Astrocyte (in vitro differentiated cells and primary cell): ENCODE data around the gene RPL12. TPM values are rescaled to one million over a fixed set of nuclear protein-coding genes. Genes with fewer than 3 reads are reported as not detected.

ENCODE experiments used
- DNase-seq: peaks from one replicate; pipeline ENCODE4 v3.0.0-alpha.2; 2010; ENCODE audit warnings: low read depth
- FAIRE-seq: peaks from 2 replicates; lab custom pipeline; 2011; peaks lifted over from hg19 to GRCh38; lab: Jason Lieb, UNC
- H2AFZ ChIP-seq: 2 replicates; pipeline ENCODE4 v1.6.0; 2012; ENCODE audit warnings: low read depth, low read length, inconsistent platforms
- H3K27ac ChIP-seq: 2 replicates; pipeline ENCODE4 v1.5.1; 2011; ENCODE audit warnings: low read depth, low read length, inconsistent platforms
- H3K27me3 ChIP-seq: 2 replicates; pipeline ENCODE4 v1.6.0; 2011; ENCODE audit warnings: low read length, inconsistent platforms; ENCODE audit not compliant: insufficient read depth
- H3K36me3 ChIP-seq: 2 replicates; pipeline ENCODE4 v1.5.1; 2011; ENCODE audit warnings: low read length, inconsistent platforms; ENCODE audit not compliant: insufficient read depth
- H3K4me1 ChIP-seq: 2 replicates; pipeline ENCODE4 v1.5.1; 2011; ENCODE audit warnings: low read length, inconsistent platforms; ENCODE audit not compliant: insufficient read depth
- H3K4me2 ChIP-seq: 2 replicates; pipeline ENCODE4 v1.6.0; 2012; ENCODE audit warnings: low read length, inconsistent platforms
- H3K4me3 ChIP-seq: 2 replicates; pipeline ENCODE4 v1.5.1; 2011; ENCODE audit warnings: low read depth, mild to moderate bottlenecking, low read length, inconsistent platforms; ENCODE audit not compliant: insufficient read depth
- H3K79me2 ChIP-seq: 2 replicates; pipeline ENCODE4 v1.6.0; 2012; ENCODE audit warnings: mild to moderate bottlenecking, low read length, inconsistent platforms; ENCODE audit not compliant: insufficient read depth
- H3K9ac ChIP-seq: 2 replicates; pipeline ENCODE4 v1.6.0; 2012; ENCODE audit warnings: mild to moderate bottlenecking, low read length, inconsistent platforms
- H3K9me3 ChIP-seq: 2 replicates; pipeline ENCODE4 v1.5.1; 2012; ENCODE audit warnings: low read depth, mild to moderate bottlenecking, low read length, inconsistent platforms; ENCODE audit not compliant: insufficient read depth
- H4K20me1 ChIP-seq: 2 replicates; pipeline ENCODE4 v1.6.0; 2012; ENCODE audit warnings: low read length, inconsistent platforms; ENCODE audit not compliant: insufficient read depth
- H3K27ac Mint-ChIP-seq: one replicate; pipeline ENCODE4 v1.8.0; 2021; ENCODE audit warnings: mild to moderate bottlenecking, mixed read lengths; ENCODE audit not compliant: unreplicated experiment
- H3K27me3 Mint-ChIP-seq: one replicate; pipeline ENCODE4 v1.8.0; 2021; ENCODE audit warnings: low read depth, mixed read lengths; ENCODE audit not compliant: unreplicated experiment
- H3K36me3 Mint-ChIP-seq: one replicate; pipeline ENCODE4 v1.8.0; 2021; ENCODE audit warnings: low read depth, mixed read lengths; ENCODE audit not compliant: unreplicated experiment
- H3K4me1 Mint-ChIP-seq: one replicate; pipeline ENCODE4 v1.8.0; 2021; ENCODE audit warnings: low read depth, mixed read lengths; ENCODE audit not compliant: unreplicated experiment
- H3K4me3 Mint-ChIP-seq: one replicate; pipeline ENCODE4 v1.8.0; 2021; ENCODE audit warnings: mild to moderate bottlenecking, moderate library complexity, mixed read lengths; ENCODE audit not compliant: unreplicated experiment
- H3K9me3 Mint-ChIP-seq: one replicate; pipeline ENCODE4 v1.8.0; 2021; ENCODE audit warnings: mild to moderate bottlenecking, mixed read lengths; ENCODE audit not compliant: unreplicated experiment
- CTCF ChIP-seq: IDR thresholded peaks from 2 replicates; pipeline ENCODE4 v1.5.1; 2011; ENCODE audit warnings: low read depth, mild to moderate bottlenecking, inconsistent platforms, low read length, moderate library complexity; ENCODE audit not compliant: insufficient read depth
- EZH2 ChIP-seq: IDR thresholded peaks from 2 replicates; pipeline ENCODE4 v1.6.1; 2012; ENCODE audit warnings: mild to moderate bottlenecking, low read length, inconsistent platforms; ENCODE audit not compliant: insufficient read depth
- total RNA-seq: library from RNA; stranded (reverse); gene quantifications from 2 replicates; pipeline ENCODE4 v1.2.1, GENCODE V29; 2021

The RPL12 gene
- total RNA-seq, 1 donor from 2014 or later: 1,189 TPM

GRCh38 chr9:127398715-127399400, 52.3 kb downstream of the RPL12 start:
- no peaks in the 10 kb centered on the region for H3K9me3 Mint-ChIP-seq
- Histone ChIP-seq H3K9me3 (no peaks in the 10 kb centered on the region), H3K4me1 (peaks cover 10% of the 10 kb centered on the region), H2AFZ (no peak overlapping the region), H3K9ac (peak overlapping the region; percentile 74), H3K36me3 (no peaks in the 10 kb centered on the region), H3K4me3 (no peak overlapping the region), H4K20me1 (peaks cover 16% of the 10 kb centered on the region), H3K79me2 (peaks cover 15% of the 10 kb centered on the region), H3K27ac (no peak overlapping the region), H3K27me3 (peaks cover 18% of the 10 kb centered on the region), H3K4me2 (peak overlapping the region; percentile 86)
- no peaks in the 10 kb centered on the region for H3K27me3 Mint-ChIP-seq
- H3K4me3 Mint-ChIP-seq: peak overlapping the region; percentile 80
- H3K4me1 Mint-ChIP-seq: peaks cover 2% of the 10 kb centered on the region
- no peak overlapping the region for H3K27ac Mint-ChIP-seq
- FAIRE-seq (no peak), DNase-seq (no peak)
- TF ChIP-seq CTCF (no peak), EZH2 (no peak)
- H3K36me3 Mint-ChIP-seq: peaks cover 3% of the 10 kb centered on the region

DNA sequence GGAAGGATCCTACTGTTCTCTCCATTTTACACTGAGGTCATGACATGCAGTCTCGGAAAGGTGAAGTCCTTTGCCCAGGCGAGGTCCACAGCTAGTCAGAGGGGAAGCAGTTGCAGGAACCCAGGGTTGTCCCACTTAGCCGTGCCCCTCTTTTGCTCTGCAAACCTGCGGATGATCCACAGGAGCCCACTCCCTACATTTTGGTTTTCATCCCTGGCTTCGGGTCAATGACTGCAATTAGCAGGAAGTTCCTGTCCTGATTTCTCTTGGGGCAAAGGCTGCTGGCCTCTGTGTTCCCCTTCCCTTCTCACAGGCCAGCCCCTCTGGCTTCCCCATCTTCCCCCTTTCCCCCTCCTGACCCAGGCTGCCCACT, 52.9 kb downstream of the RPL12 start:
- H3K79me2 ChIP-seq: peaks cover 15% of the 10 kb centered on the region
- no peaks in the 10 kb centered on the region for H3K27me3 Mint-ChIP-seq
- DNase-seq (no peak), FAIRE-seq (no peak)
- H3K27ac Mint-ChIP-seq: no peak overlapping the region
- H3K36me3 Mint-ChIP-seq: peaks cover 3% of the 10 kb centered on the region
- peaks cover 5% of the 10 kb centered on the region for H3K4me1 Mint-ChIP-seq
- no peak overlapping the region for H3K27ac ChIP-seq
- peak overlapping the region; percentile 74 for H3K9ac ChIP-seq
- H3K4me1 ChIP-seq: peaks cover 10% of the 10 kb centered on the region
- H3K36me3 ChIP-seq: no peaks in the 10 kb centered on the region
- peak overlapping the region; percentile 75 for H2AFZ ChIP-seq
- H3K4me2 ChIP-seq: peak overlapping the region; percentile 86
- peaks cover 18% of the 10 kb centered on the region for H3K27me3 ChIP-seq
- H3K4me3 Mint-ChIP-seq: peak overlapping the region; percentile 80
- no peaks in the 10 kb centered on the region for H3K9me3 ChIP-seq
- H3K4me3 ChIP-seq: peak overlapping the region; percentile 55
- peaks cover 16% of the 10 kb centered on the region for H4K20me1 ChIP-seq
- no peak for TF ChIP-seq EZH2
- no peak for TF ChIP-seq CTCF
- no peaks in the 10 kb centered on the region for H3K9me3 Mint-ChIP-seq

Other genes with a start within 250 kb of the RPL12 start
- gene GARNL3, start 186.6 kb downstream of the RPL12 start, total RNA-seq: 4.5 and 5.4 TPM in 2 replicates
- 16.5 and 18.8 TPM in 2 replicates for gene SLC2A8, start 54.2 kb downstream of the RPL12 start, total RNA-seq
- gene ZNF79, start 27.0 kb downstream of the RPL12 start, total RNA-seq: 10.5 and 11.5 TPM in 2 replicates
- 18.7 and 22.2 TPM in 2 replicates for gene LRSAM1, start 104 bp upstream of the RPL12 start, total RNA-seq
- gene STXBP1, start 160.9 kb upstream of the RPL12 start, total RNA-seq: 39.6 and 45.4 TPM in 2 replicates